ENCODE results near the gene SBF2. TPM values are rescaled to one million over a fixed set of nuclear protein-coding genes. Genes with fewer than 3 reads are reported as not detected.
"Not testable (repeated sequence)": the region's sequence is repeated elsewhere in the genome, so short reads cannot be mapped to it uniquely, and the experiment has no call there.

The SBF2 gene
- total RNA-seq, 2 experiments from 2014 or later = 7.0 to 7.1 TPM

DNA sequence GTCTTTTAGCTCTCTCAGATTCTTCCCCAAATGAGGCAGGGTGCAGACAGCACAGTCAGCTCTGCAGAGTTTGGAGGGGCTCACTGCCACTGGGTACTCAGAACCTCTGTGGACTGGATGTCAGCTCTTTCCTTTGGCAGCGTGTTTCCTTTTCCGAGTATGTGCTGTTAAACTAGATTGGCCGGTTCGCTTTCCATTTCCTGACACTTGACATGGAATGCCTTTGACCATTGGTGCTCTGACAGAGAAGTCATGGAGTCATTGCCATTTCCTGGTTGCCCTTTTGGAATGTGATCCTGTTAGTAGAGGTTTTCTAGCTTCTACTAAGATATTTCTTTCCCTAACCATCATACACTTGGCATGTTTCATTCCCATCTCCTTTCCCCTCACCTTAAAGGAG is 543.5 kb downstream of the SBF2 start:
- Mint-ChIP-seq H3K27me3 (no peaks in the 10 kb centered on the region), H3K36me3 (no peaks in the 10 kb centered on the region), H3K4me1 (ENCODE audit: low read depth) (peaks cover 11% of the 10 kb centered on the region), H3K9me3 (no peaks in the 10 kb centered on the region), H3K27ac (no peak overlapping the region), H3K4me3 (no peak overlapping the region)
- intact Hi-C loops (cut with micrococcal nuclease) = no loop called here
- DNase-seq = no peak
- POLR2A ChIA-PET = no interaction called here
- CTCF ChIA-PET = interaction anchor here (0.6 to 9.6 kb wide), 6 partner anchors 9 to 222 kb away, joined by 3 to 133 read pairs (median 28); no protein-coding TSS in a partner anchor

DNA sequence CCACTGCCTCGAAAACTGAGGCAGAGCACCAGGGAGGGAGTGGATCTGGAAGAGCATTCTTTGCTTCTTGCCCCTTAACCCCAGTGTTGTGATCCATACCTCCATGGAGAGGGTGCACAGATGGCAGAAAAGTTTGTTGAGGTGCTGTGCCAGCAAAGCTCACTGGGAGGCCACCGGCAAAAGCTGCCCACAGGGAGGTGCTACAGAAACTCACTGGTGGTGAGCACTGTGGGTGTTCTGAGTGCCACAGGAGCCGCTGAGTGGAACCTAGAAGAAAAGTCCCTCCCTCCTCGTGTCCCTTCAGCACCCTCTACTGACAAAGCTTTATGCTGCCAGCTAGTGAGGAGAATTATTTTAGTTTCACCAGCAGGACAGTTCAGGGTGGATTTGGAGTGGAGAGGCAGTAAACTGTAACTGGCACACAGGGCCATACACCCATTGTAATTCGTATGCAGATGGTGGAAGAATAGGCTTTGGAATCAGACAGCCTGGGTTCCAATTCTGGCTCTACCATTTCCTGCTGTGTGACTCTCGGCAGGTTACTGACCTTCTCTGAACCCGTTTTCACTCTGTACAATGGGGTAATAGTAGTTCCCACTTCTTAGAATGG is 545.6 kb downstream of the SBF2 start:
- CTCF ChIA-PET = interaction anchor here (0.6 to 9.6 kb wide), 35 partner anchors 9 to 288 kb away, joined by 3 to 133 read pairs (median 4); partner anchors contain the start of genes WEE1 and ZNF143
- intact Hi-C loops (cut with micrococcal nuclease) = loop anchor here (1.0 to 2.0 kb wide), 2 partner anchors 134 to 214 kb away; no protein-coding TSS in a partner anchor
- Mint-ChIP-seq H3K27ac (no peak overlapping the region), H3K36me3 (no peaks in the 10 kb centered on the region), H3K27me3 (no peaks in the 10 kb centered on the region), H3K4me3 (no peak overlapping the region), H3K4me1 (ENCODE audit: low read depth) (peaks cover 11% of the 10 kb centered on the region), H3K9me3 (no peaks in the 10 kb centered on the region)
- POLR2A ChIA-PET = interaction anchor here (0.6 to 2.4 kb wide), 6 partner anchors 10 to 213 kb away, joined by 3 to 9 read pairs (median 5); no protein-coding TSS in a partner anchor
- DNase-seq = peak; percentile 79

DNA sequence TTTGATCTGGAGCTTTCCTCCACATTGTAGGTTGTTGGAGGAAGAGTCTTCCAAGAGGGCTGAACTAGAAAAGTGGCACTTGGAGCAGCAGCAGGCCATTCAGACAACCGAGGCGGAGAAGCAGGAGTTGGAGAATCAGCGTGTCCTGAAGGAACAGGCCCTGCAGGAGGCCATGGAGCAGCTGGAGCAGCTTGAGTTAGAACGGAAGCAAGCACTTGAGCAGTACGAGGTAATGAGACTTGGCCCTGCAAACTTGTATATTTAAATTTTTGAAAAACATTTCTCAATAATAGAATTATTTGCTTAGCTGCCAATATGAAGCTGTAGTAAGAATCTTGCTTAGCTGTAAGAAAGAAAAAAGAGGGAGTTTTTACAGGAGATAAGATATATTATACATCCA is 546.2 kb downstream of the SBF2 start:
- POLR2A ChIA-PET = interaction anchor here (0.6 to 2.4 kb wide), 4 partner anchors 10 to 212 kb away, joined by 4 to 9 read pairs (median 6); no protein-coding TSS in a partner anchor
- CTCF ChIA-PET = interaction anchor here (0.6 to 9.6 kb wide), 27 partner anchors 9 to 288 kb away, joined by 3 to 133 read pairs (median 5); partner anchors contain the start of gene ZNF143
- no peak overlapping the region for H3K4me3 Mint-ChIP-seq
- peaks cover 5% of the 10 kb centered on the region for H3K4me1 Mint-ChIP-seq (ENCODE audit: low read depth)
- no peak overlapping the region for H3K27ac Mint-ChIP-seq
- no peaks in the 10 kb centered on the region for H3K9me3 Mint-ChIP-seq
- no peak for DNase-seq
- intact Hi-C loops (cut with micrococcal nuclease) = loop anchor here (1.0 to 2.0 kb wide), 2 partner anchors 134 to 213 kb away; no protein-coding TSS in a partner anchor
- no peaks in the 10 kb centered on the region for H3K36me3 Mint-ChIP-seq
- no peaks in the 10 kb centered on the region for H3K27me3 Mint-ChIP-seq

DNA sequence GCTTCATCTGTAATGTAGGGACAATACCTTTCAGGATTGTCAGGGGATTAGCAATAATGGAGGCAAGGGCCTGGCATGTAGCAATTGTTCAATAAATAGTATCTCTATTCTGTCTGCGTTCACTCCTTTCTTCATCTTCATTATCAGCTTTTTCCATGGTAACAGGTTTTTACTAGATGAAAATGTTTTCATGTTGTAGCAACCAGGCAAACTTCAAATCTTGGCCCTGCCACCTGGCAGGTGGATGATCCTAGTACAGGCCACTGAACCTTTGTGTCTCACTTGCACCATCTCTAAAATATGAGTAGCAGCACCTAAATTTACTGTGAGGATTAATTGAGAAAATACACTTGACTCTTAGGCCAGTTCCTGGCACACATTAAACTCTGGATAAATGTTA is 546.8 kb downstream of the SBF2 start:
- no peak for DNase-seq
- Mint-ChIP-seq H3K27me3 (no peaks in the 10 kb centered on the region), H3K9me3 (no peaks in the 10 kb centered on the region), H3K36me3 (no peaks in the 10 kb centered on the region), H3K4me3 (no peak overlapping the region), H3K27ac (no peak overlapping the region), H3K4me1 (ENCODE audit: low read depth) (peaks cover 5% of the 10 kb centered on the region)
- POLR2A ChIA-PET = interaction anchor here (2.4 kb wide), 1 partner anchor 11 kb away, joined by 9 read pairs; no protein-coding TSS in a partner anchor
- intact Hi-C loops (cut with micrococcal nuclease) = no loop called here
- CTCF ChIA-PET = interaction anchor here (0.9 to 9.6 kb wide), 7 partner anchors 12 to 225 kb away, joined by 3 to 133 read pairs (median 7); no protein-coding TSS in a partner anchor

- CTCF ChIA-PET = interaction anchor here (5.5 to 9.6 kb wide), 3 partner anchors 14 to 211 kb away, joined by 49 to 133 read pairs (median 88); no protein-coding TSS in a partner anchor
- Mint-ChIP-seq H3K4me3 (no peak overlapping the region), H3K27ac (no peak overlapping the region), H3K36me3 (no peaks in the 10 kb centered on the region), H3K27me3 (no peaks in the 10 kb centered on the region), H3K9me3 (no peaks in the 10 kb centered on the region), H3K4me1 (ENCODE audit: low read depth) (peaks cover 5% of the 10 kb centered on the region)
- DNase-seq = no peak
- POLR2A ChIA-PET = no interaction called here
- intact Hi-C loops (cut with micrococcal nuclease) = no loop called here
Measured at GRCh38 chr11:9745411-9746211, 548.4 kb downstream of the SBF2 start.

DNA sequence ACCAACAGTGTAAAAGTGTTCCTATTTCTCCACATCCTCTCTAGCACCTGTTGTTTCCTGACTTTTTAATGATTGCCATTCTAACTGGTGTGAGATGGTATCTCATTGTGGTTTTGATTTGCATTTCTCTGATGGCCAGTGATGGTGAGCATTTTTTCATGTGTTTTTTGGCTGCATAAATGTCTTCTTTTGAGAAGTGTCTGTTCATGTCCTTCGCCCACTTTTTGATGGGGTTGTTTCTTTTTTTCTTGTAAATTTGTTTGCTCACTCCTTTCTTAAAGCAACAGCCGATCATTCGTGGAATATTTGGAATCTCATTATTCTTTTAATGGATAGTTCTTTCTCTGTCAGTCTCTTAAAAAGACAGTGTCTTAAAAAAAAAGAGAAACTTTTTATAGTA is 550.5 kb downstream of the SBF2 start:
- intact Hi-C loops (cut with micrococcal nuclease); H3K9me3 Mint-ChIP-seq; CTCF ChIA-PET; H3K27ac Mint-ChIP-seq; POLR2A ChIA-PET; H3K36me3 Mint-ChIP-seq; DNase-seq; H3K4me3 Mint-ChIP-seq; H3K27me3 Mint-ChIP-seq; H3K4me1 Mint-ChIP-seq (ENCODE audit: low read depth): not testable (repeated sequence)

DNA sequence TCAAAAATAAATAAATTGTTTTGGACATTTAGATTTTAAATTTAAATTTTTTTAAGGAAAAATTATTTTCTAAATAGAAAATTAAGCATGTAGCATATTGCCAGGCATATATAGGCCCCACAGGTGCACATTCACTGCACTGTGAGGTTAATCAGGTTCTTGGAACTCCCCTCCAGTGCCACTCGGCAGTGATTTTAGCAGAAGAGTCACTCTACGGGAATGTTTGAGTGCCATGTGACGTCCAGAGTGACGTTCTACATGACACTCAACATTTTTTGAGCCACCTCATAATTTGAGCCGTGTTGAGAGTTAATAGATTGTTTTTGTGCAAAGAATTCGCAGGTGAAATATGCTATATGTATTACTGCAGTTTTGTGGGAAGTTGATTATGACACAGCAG is 552.8 kb downstream of the SBF2 start:
- H3K27me3 Mint-ChIP-seq = no peaks in the 10 kb centered on the region
- H3K36me3 Mint-ChIP-seq = peaks cover 7% of the 10 kb centered on the region
- no peak for DNase-seq
- no peaks in the 10 kb centered on the region for H3K4me1 Mint-ChIP-seq (ENCODE audit: low read depth)
- H3K27ac Mint-ChIP-seq = no peak overlapping the region
- intact Hi-C loops (cut with micrococcal nuclease) = no loop called here
- H3K9me3 Mint-ChIP-seq = peaks cover 6% of the 10 kb centered on the region
- CTCF ChIA-PET = no interaction called here
- POLR2A ChIA-PET = no interaction called here
- no peak overlapping the region for H3K4me3 Mint-ChIP-seq

- CTCF ChIA-PET = no interaction called here
- DNase-seq = no peak
- H3K27ac Mint-ChIP-seq = no peak overlapping the region
Measured at GRCh38 chr11:9740202-9740883, 553.7 kb downstream of the SBF2 start.

DNA sequence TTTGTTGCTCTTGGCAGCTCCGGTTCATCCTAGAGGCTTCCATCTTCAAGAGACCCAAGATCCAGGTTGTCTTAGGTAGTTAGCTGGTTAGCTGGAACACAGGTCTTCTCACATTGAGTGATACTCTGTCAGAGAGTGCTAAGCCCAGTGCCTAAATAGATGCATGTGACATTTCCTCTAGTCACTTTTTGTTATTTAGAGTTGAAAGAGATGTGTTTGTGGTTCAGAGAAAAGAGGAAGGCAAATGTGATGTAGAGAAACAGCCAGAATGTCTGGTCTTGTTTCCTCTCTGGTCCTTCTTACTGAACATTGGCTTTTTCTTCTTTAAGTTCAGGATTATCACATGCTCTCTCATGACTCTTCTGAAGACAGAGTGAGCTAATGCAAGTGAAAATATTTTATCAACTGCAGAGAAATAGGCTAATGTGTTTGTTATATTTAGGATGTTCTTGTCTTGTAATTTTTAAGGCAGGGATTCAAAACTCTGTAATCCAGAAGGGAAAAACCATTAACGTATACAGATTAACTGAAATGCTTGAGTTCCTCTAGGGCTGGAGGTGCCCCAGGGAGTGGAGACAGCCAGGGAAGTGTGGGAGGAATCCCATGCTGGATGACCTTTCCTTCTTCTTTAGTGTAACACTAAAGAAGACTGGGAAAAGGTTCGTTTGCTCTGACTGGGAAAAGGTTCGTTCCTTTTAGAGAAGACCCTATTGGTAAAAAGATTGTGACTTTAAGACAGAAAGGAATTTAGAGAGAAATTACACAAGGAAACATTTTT is 554.7 kb downstream of the SBF2 start:
- H3K27me3 Mint-ChIP-seq = no peaks in the 10 kb centered on the region
- CTCF ChIA-PET = interaction anchor here (0.6 to 1.5 kb wide), 2 partner anchors 9 to 354 kb away, joined by 3 to 6 read pairs; no protein-coding TSS in a partner anchor
- H3K27ac Mint-ChIP-seq = no peak overlapping the region
- no peak overlapping the region for H3K4me3 Mint-ChIP-seq
- POLR2A ChIA-PET = no interaction called here
- intact Hi-C loops (cut with micrococcal nuclease) = no loop called here
- H3K9me3 Mint-ChIP-seq = peaks cover 17% of the 10 kb centered on the region
- H3K4me1 Mint-ChIP-seq (ENCODE audit: low read depth) = no peaks in the 10 kb centered on the region
- H3K36me3 Mint-ChIP-seq = peaks cover 17% of the 10 kb centered on the region
- DNase-seq = no peak

More at GRCh38 chr11:9740202-9740883, 553.7 kb downstream of the SBF2 start:
- Mint-ChIP-seq H3K27me3 (no peaks in the 10 kb centered on the region), H3K36me3 (peaks cover 16% of the 10 kb centered on the region), H3K9me3 (peaks cover 15% of the 10 kb centered on the region), H3K4me3 (no peak overlapping the region), H3K4me1 (ENCODE audit: low read depth) (no peaks in the 10 kb centered on the region)
- intact Hi-C loops (cut with micrococcal nuclease) = no loop called here
- POLR2A ChIA-PET = no interaction called here

DNA sequence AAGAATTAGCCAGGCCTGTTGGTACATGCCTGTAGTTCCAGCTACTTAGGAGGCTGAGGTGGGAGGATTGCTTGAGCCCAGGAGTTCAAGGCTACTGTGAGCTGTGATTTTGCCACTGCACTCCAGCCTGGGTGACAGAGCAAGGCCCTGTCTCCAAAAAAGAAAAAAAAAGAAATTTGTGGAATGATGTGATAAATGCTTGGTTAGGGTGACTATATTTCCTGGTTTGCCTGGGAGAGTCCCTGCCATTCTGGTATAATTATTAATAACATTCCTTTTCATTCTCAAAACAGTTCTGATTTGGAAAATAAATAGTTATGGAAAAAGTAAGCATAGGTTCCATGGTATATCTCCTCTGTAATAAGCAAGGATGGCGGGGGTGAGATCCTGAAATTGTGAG is 555.3 kb downstream of the SBF2 start:
- Mint-ChIP-seq H3K27ac (no peak overlapping the region), H3K4me3 (no peak overlapping the region), H3K4me1 (ENCODE audit: low read depth) (no peaks in the 10 kb centered on the region), H3K27me3 (no peaks in the 10 kb centered on the region), H3K9me3 (peaks cover 17% of the 10 kb centered on the region), H3K36me3 (peaks cover 17% of the 10 kb centered on the region)
- ChIA-PET POLR2A (interaction anchor here (0.6 kb wide), 1 partner anchor 569 kb away, joined by 3 read pairs; no protein-coding TSS in a partner anchor), CTCF (interaction anchor here (0.6 to 1.5 kb wide), 2 partner anchors 10 to 353 kb away, joined by 3 to 6 read pairs; no protein-coding TSS in a partner anchor)
- intact Hi-C loops (cut with micrococcal nuclease) = no loop called here
- no peak for DNase-seq

DNA sequence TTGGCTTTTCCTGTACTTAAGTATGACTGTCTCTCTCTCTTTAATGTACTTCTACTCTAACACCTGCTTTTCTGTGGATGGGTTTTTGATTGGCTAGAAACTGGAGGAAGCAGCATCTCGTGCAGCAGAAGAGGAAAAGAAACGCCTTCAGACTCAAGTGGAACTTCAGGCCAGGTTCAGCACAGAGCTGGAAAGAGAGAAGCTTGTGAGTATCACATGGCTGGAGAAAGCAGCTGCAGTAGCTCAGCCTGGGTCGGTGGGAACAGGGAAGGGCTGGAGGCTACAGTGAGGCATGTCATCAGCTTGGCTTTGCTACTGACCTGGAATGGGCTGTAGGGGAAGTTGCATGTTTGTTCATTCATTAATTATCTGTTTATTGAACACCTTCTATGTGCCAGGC is 555.9 kb downstream of the SBF2 start:
- Mint-ChIP-seq H3K4me1 (ENCODE audit: low read depth) (no peaks in the 10 kb centered on the region), H3K27ac (no peak overlapping the region), H3K4me3 (no peak overlapping the region), H3K27me3 (no peaks in the 10 kb centered on the region), H3K9me3 (peaks cover 17% of the 10 kb centered on the region), H3K36me3 (peaks cover 17% of the 10 kb centered on the region)
- CTCF ChIA-PET = interaction anchor here (0.9 kb wide), 1 partner anchor 10 kb away, joined by 5 read pairs; no protein-coding TSS in a partner anchor
- no peak for DNase-seq
- intact Hi-C loops (cut with micrococcal nuclease) = no loop called here
- POLR2A ChIA-PET = interaction anchor here (0.6 kb wide), 1 partner anchor 570 kb away, joined by 3 read pairs; no protein-coding TSS in a partner anchor
